Panc1 (cell line): ENCODE results near the gene CCT7. TPM values are rescaled to one million over a fixed set of nuclear protein-coding genes. Genes with fewer than 3 reads are reported as not detected.

Experiments used
- ATAC-seq: fragments of 200-7000 bp; cut with Tn5 transposase; 2 replicates; pipeline ENCODE4 v1.9.1; 2020; ENCODE audit warnings: mild to moderate bottlenecking, moderate library complexity
- BruUV-seq: library from RNA; stranded (reverse); fragments of 400-500 nt; replicated peaks from 2 replicates; lab custom pipeline; 2021; lab: Mats Ljungman, UMichigan
- CTCF ChIA-PET: fragments of 300-600 bp; sonication (Branson Sonifier 250); formaldehyde crosslinking; loops from one replicate; lab custom pipeline; 2022; ENCODE audit warnings: antibody characterized with exemption; lab: Charles Lee
- POLR2A ChIA-PET: fragments of 300-600 bp; sonication (Branson Sonifier 250); formaldehyde crosslinking; loops from one replicate; lab custom pipeline; 2022; ENCODE audit warnings: antibody characterized with exemption; lab: Charles Lee
- DNase-seq: peaks from one replicate; pipeline ENCODE4 v3.0.0-alpha.2; 2010; ENCODE audit warnings: low read depth, low spot score
- H3K27ac ChIP-seq: 2 replicates; pipeline ENCODE4 v1.5.1; 2011; ENCODE audit warnings: mild to moderate bottlenecking, low read length, inconsistent platforms
- H3K27me3 ChIP-seq: fragments of 200-500 bp; sonication (Bioruptor generic); 2 replicates; pipeline ENCODE4 v1.6.0; 2014; ENCODE audit warnings: low read length, inconsistent platforms; ENCODE audit not compliant: control insufficient read depth, insufficient read depth
- H3K36me3 ChIP-seq: fragments of 200-500 bp; sonication (Bioruptor generic); 2 replicates; pipeline ENCODE4 v1.5.1; 2014; ENCODE audit warnings: inconsistent platforms, mild to moderate bottlenecking, low read length, moderate library complexity; ENCODE audit not compliant: control insufficient read depth, insufficient read depth
- H3K4me1 ChIP-seq: 2 replicates; pipeline ENCODE4 v1.5.1; 2011; ENCODE audit warnings: inconsistent platforms, mild to moderate bottlenecking, low read length, moderate library complexity; ENCODE audit not compliant: control insufficient read depth, insufficient read depth
- H3K4me3 ChIP-seq, 2 experiments: 2 replicates each; pipeline ENCODE4 v1.5.1; 2011 to 2012; ENCODE audit warnings: low read depth in 2 of 2, low read length in 2 of 2, mild to moderate bottlenecking in 2 of 2, inconsistent platforms in 1 of 2, moderate library complexity in 1 of 2
- H3K9me3 ChIP-seq: fragments of 200-500 bp; sonication (Bioruptor generic); 2 replicates; pipeline ENCODE4 v1.5.1; 2014; ENCODE audit warnings: low read depth, mild to moderate bottlenecking, inconsistent platforms, low read length, moderate library complexity; ENCODE audit not compliant: control insufficient read depth, insufficient read depth
- POLR2AphosphoS5 ChIP-seq: IDR thresholded peaks from 2 replicates; pipeline ENCODE4 v1.6.1; 2012; ENCODE audit warnings: mild to moderate bottlenecking, low read depth, low read length, moderate library complexity
- SIN3A ChIP-seq: IDR thresholded peaks from 2 replicates; pipeline ENCODE4 v1.6.1; 2012; ENCODE audit warnings: low read depth, mild to moderate bottlenecking, low read length, moderate library complexity, borderline replicate concordance; ENCODE audit not compliant: insufficient read depth
- TCF7L2 ChIP-seq: IDR thresholded peaks from 2 replicates; pipeline ENCODE4 v1.6.1; 2011; ENCODE audit warnings: mild to moderate bottlenecking, low read depth, low read length, inconsistent platforms
- in situ Hi-C: cut with HindIII; loops from 2 replicates; pipeline ENCODE4 v1.10.0; 2016; ENCODE audit warnings: low sequenced_read_pairs, low pct_unique_long_range_greater_than_20kb
- intact Hi-C: fragments of 100-400 bp; cut with micrococcal nuclease; formaldehyde crosslinking; loops from one replicate; pipeline ENCODE4 v1.10.0; 2022; ENCODE audit not compliant: unreplicated experiment
- total RNA-seq: library from RNA; stranded (reverse); gene quantifications from one replicate; pipeline ENCODE4 v1.2.1, GENCODE V29; 2021; ENCODE audit not compliant: unreplicated experiment
- TF ChIP-seq, protein P1 (sequence below), 2 experiments: IDR thresholded peaks; 2 replicates each; pipeline ENCODE4 v1.6.1; 2011 to 2012; ENCODE audit warnings: low read depth in 2 of 2, control low read depth in 1 of 2, low read length in 1 of 2, mild to moderate bottlenecking in 1 of 2, moderate library complexity in 1 of 2; ENCODE audit not compliant: insufficient read depth in 1 of 2
- TF ChIP-seq, protein P2 (sequence below): fragments of 450-650 bp; IDR thresholded peaks from 2 replicates; pipeline ENCODE4 v1.5.1; 2017; ENCODE audit warnings: mild to moderate bottlenecking

CCT7 gene
- total RNA-seq, 1 experiment from 2014 or later, result 426 TPM

DNA sequence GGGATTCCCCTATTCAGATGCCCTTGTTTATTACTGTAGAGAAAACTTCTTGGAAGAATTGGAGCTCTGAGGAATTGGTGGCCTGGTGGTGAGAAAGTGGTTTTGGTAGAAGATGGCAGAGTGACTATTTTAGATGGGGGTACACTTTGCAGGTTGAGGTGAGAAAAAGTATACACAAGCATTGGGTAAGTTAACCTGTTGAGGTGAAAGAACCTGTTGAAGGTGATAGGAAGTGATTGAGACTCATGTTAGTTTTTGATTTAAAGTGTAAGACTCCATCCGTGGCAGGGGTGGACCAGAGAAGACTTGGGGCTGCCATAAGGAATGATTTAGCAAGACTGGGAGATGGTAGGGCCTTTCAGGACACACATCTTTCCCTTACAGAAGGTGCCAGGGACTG, 3.1 kb downstream of the CCT7 start:
- Histone ChIP-seq H3K9me3 (no peaks in the 10 kb centered on the region), H3K4me3 (no peak overlapping the region), H3K27me3 (no peaks in the 10 kb centered on the region), H3K27ac (no peak overlapping the region), H3K36me3 (peaks cover 21% of the 10 kb centered on the region), H3K4me1 (peaks cover 29% of the 10 kb centered on the region)
- intact Hi-C loops, result no loop called here
- ChIA-PET POLR2A (no interaction called here), CTCF (no interaction called here)
- in situ Hi-C loops, result loop anchor here (10.0 kb wide), 1 partner anchor 58 kb away; the partner anchor contains the start of gene EGR4
- TF ChIP-seq POLR2AphosphoS5 (no peak), TCF7L2 (no peak), SIN3A (no peak)
- TF ChIP-seq, protein P1, sequence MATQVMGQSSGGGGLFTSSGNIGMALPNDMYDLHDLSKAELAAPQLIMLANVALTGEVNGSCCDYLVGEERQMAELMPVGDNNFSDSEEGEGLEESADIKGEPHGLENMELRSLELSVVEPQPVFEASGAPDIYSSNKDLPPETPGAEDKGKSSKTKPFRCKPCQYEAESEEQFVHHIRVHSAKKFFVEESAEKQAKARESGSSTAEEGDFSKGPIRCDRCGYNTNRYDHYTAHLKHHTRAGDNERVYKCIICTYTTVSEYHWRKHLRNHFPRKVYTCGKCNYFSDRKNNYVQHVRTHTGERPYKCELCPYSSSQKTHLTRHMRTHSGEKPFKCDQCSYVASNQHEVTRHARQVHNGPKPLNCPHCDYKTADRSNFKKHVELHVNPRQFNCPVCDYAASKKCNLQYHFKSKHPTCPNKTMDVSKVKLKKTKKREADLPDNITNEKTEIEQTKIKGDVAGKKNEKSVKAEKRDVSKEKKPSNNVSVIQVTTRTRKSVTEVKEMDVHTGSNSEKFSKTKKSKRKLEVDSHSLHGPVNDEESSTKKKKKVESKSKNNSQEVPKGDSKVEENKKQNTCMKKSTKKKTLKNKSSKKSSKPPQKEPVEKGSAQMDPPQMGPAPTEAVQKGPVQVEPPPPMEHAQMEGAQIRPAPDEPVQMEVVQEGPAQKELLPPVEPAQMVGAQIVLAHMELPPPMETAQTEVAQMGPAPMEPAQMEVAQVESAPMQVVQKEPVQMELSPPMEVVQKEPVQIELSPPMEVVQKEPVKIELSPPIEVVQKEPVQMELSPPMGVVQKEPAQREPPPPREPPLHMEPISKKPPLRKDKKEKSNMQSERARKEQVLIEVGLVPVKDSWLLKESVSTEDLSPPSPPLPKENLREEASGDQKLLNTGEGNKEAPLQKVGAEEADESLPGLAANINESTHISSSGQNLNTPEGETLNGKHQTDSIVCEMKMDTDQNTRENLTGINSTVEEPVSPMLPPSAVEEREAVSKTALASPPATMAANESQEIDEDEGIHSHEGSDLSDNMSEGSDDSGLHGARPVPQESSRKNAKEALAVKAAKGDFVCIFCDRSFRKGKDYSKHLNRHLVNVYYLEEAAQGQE (IDR thresholded peaks at IDR 0.05; ENCODE audit: insufficient read depth in 1 of 2, low read depth in 2 of 2, low read length in 1 of 2), result no peak
- TF ChIP-seq, protein P2, sequence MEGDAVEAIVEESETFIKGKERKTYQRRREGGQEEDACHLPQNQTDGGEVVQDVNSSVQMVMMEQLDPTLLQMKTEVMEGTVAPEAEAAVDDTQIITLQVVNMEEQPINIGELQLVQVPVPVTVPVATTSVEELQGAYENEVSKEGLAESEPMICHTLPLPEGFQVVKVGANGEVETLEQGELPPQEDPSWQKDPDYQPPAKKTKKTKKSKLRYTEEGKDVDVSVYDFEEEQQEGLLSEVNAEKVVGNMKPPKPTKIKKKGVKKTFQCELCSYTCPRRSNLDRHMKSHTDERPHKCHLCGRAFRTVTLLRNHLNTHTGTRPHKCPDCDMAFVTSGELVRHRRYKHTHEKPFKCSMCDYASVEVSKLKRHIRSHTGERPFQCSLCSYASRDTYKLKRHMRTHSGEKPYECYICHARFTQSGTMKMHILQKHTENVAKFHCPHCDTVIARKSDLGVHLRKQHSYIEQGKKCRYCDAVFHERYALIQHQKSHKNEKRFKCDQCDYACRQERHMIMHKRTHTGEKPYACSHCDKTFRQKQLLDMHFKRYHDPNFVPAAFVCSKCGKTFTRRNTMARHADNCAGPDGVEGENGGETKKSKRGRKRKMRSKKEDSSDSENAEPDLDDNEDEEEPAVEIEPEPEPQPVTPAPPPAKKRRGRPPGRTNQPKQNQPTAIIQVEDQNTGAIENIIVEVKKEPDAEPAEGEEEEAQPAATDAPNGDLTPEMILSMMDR, result no peak
- BruUV-seq, result no TSS peak
- ATAC-seq (no peak), DNase-seq (no peak)

DNA sequence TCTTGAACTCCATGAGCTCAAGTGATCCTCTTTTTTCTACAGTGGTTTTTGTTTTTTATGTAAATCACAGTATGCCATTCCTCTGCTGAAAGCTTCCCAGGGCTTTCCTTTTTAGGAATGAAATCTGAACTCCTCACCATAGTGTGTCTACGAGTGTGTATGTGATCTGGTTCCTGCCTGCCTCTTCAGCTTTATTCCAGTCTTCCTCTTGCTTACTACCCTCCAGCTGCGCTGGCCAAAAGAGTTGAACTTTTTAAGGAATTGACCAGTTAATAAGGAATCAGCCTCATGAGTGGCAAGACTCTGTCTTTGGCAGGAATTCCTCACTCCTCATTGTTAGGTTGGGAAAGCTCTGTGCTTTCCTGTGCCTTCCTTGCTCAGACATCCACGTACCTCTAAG, 4.0 kb downstream of the CCT7 start:
- ChIA-PET POLR2A (no interaction called here), CTCF (no interaction called here)
- TF ChIP-seq TCF7L2 (no peak), POLR2AphosphoS5 (no peak), SIN3A (no peak)
- TF ChIP-seq, protein P2, result no peak
- TF ChIP-seq, protein P1 (IDR thresholded peaks at IDR 0.05; ENCODE audit: insufficient read depth in 1 of 2, low read depth in 2 of 2, low read length in 1 of 2), result no peak
- Histone ChIP-seq H3K4me3 (no peak overlapping the region), H3K36me3 (peaks cover 23% of the 10 kb centered on the region), H3K4me1 (peaks cover 32% of the 10 kb centered on the region), H3K27ac (no peak overlapping the region), H3K27me3 (no peaks in the 10 kb centered on the region), H3K9me3 (no peaks in the 10 kb centered on the region)
- in situ Hi-C loops (loop anchor here (10.0 kb wide), 1 partner anchor 57 kb away; the partner anchor contains the start of gene EGR4), intact Hi-C loops (no loop called here)
- no TSS peak for BruUV-seq
- ATAC-seq, result no peak
- DNase-seq, result no peak
